SU-DHL-6 (cell line): ENCODE measurements around the gene GPATCH2.

ENCODE experiments used
- H2AFZ ChIP-seq: fragments of 200-600 bp; sonication (generic); 2 replicates; pipeline ENCODE4 v1.6.1; 2014; ENCODE audit warnings: low read depth, mild to moderate bottlenecking, moderate library complexity, mixed read lengths, antibody characterized with exemption, low read length; ENCODE audit not compliant: severe bottlenecking
- H3F3A ChIP-seq: fragments of 200-600 bp; shearing (Covaris generic); 2 replicates; pipeline ENCODE4 v1.6.0; 2016; ENCODE audit warnings: antibody characterized with exemption, mild to moderate bottlenecking; ENCODE audit not compliant: insufficient read depth
- H3K27ac ChIP-seq: fragments of 200-600 bp; sonication (generic); 2 replicates; pipeline ENCODE4 v1.5.1; 2016; ENCODE audit warnings: low read depth, mild to moderate bottlenecking, low read length, moderate library complexity, mixed read lengths
- H3K27me3 ChIP-seq: fragments of 200-600 bp; sonication (generic), shearing (Covaris generic); 2 replicates; pipeline ENCODE4 v1.6.0; 2014; ENCODE audit warnings: mild to moderate bottlenecking, low read length
- H3K36me3 ChIP-seq: fragments of 200-600 bp; sonication (generic); 2 replicates; pipeline ENCODE4 v1.6.1; 2014; ENCODE audit warnings: mild to moderate bottlenecking, low read length, mixed read lengths
- H3K4me2 ChIP-seq: fragments of 300-600, 200-600 bp; shearing (Covaris generic), sonication (generic); 2 replicates; pipeline ENCODE4 v1.6.0; 2014; ENCODE audit warnings: low read length, low read depth, mild to moderate bottlenecking; ENCODE audit not compliant: poor library complexity, severe bottlenecking
- H3K4me3 ChIP-seq: fragments of 200-600 bp; sonication (generic); 2 replicates; pipeline ENCODE4 v1.5.1; 2014; ENCODE audit warnings: antibody characterized with exemption, low read length, mild to moderate bottlenecking, mixed read lengths; ENCODE audit not compliant: insufficient read depth, poor library complexity, severe bottlenecking
- H3K79me2 ChIP-seq: fragments of 200-600 bp; sonication (generic); 2 replicates; pipeline ENCODE4 v1.6.1; 2014; ENCODE audit warnings: mild to moderate bottlenecking, low read length, moderate library complexity; ENCODE audit not compliant: insufficient read depth
- H3K9ac ChIP-seq: fragments of 200-600 bp; sonication (generic); 2 replicates; pipeline ENCODE4 v1.7.0; 2014; ENCODE audit warnings: mild to moderate bottlenecking, low read length
- H3K9me2 ChIP-seq: fragments of 200-600 bp; sonication (generic); replicated peaks from 2 replicates; pipeline ENCODE4 v1.6.1; 2014; ENCODE audit warnings: low read length; ENCODE audit not compliant: insufficient read depth
- H3K9me3 ChIP-seq: fragments of 200-600 bp; sonication (generic); 2 replicates; pipeline ENCODE4 v1.6.1; 2014; ENCODE audit warnings: low read length, mixed read lengths; ENCODE audit not compliant: insufficient read depth
- H4K20me1 ChIP-seq: fragments of 200-600 bp; sonication (generic); 2 replicates; pipeline ENCODE4 v1.6.1; 2014; ENCODE audit warnings: low read depth, mild to moderate bottlenecking, antibody characterized with exemption, low read length, moderate library complexity, mixed read lengths
- EZH2phosphoT487 ChIP-seq: fragments of 200-600 bp; sonication (generic), shearing (Covaris generic); conservative IDR thresholded peaks from 2 replicates; pipeline ENCODE4 v1.6.1; 2018; ENCODE audit warnings: mild to moderate bottlenecking, antibody characterized with exemption, low read length, moderate library complexity, mixed read lengths
- TF ChIP-seq, protein P1 (sequence below): fragments of 200-600 bp; sonication (generic); IDR thresholded peaks from one replicate; pipeline ENCODE4 v1.5.1; 2017; ENCODE audit warnings: antibody characterized with exemption, mild to moderate bottlenecking, low read length, moderate library complexity; ENCODE audit not compliant: insufficient read depth, poor library complexity, severe bottlenecking

GPATCH2 gene

DNA sequence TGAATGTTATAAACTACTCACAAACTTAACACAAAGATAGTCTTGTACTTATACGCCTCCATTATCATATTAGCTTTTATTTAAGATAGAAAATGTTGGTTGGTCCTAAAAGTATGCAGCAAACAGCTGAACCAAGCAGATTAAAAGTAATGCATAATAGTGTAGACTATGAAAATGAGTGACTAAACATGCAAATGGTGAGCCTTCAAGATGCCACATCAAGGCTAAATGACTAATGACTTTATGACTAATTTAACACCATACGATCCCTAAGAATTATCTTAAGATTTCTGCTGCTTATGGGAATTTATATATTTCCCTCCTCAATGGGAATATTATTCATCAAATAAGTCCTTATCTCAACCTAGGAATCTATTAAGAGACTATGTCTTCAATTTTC, 4.6 kb downstream of the GPATCH2 start:
- no peak overlapping the region for H3K4me2 ChIP-seq
- no peaks in the 10 kb centered on the region for H3K9me2 ChIP-seq
- no peaks in the 10 kb centered on the region for H3K27me3 ChIP-seq
- no peak overlapping the region for H3K9ac ChIP-seq
- no peaks in the 10 kb centered on the region for H4K20me1 ChIP-seq
- H2AFZ ChIP-seq = no peak overlapping the region
- H3K4me3 ChIP-seq = no peak overlapping the region
- no peaks in the 10 kb centered on the region for H3K36me3 ChIP-seq
- no peaks in the 10 kb centered on the region for H3F3A ChIP-seq
- peaks cover 47% of the 10 kb centered on the region for H3K79me2 ChIP-seq
- no peak overlapping the region for H3K27ac ChIP-seq
- no peaks in the 10 kb centered on the region for H3K9me3 ChIP-seq
- no peak for TF ChIP-seq EZH2phosphoT487
- TF ChIP-seq, protein P1, sequence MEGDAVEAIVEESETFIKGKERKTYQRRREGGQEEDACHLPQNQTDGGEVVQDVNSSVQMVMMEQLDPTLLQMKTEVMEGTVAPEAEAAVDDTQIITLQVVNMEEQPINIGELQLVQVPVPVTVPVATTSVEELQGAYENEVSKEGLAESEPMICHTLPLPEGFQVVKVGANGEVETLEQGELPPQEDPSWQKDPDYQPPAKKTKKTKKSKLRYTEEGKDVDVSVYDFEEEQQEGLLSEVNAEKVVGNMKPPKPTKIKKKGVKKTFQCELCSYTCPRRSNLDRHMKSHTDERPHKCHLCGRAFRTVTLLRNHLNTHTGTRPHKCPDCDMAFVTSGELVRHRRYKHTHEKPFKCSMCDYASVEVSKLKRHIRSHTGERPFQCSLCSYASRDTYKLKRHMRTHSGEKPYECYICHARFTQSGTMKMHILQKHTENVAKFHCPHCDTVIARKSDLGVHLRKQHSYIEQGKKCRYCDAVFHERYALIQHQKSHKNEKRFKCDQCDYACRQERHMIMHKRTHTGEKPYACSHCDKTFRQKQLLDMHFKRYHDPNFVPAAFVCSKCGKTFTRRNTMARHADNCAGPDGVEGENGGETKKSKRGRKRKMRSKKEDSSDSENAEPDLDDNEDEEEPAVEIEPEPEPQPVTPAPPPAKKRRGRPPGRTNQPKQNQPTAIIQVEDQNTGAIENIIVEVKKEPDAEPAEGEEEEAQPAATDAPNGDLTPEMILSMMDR = no peak

DNA sequence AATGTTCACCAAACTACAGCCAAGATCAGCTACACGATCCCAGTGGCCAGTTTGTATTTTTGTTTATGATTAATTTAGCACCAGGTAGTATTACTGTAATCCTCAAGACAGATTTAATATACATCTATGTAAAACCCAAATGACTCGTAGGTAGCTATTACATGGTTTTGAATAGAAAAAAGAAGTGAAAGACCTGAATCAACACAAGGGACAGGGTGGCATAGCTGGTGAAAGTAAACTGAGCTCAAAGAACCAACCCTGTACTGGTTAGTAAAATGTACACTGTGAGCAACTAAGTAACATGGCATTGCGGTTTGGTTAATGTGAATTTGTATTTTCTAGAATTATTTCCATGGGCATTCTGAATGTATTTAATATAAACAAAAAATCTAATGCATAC, 8.8 kb downstream of the GPATCH2 start:
- no peaks in the 10 kb centered on the region for H3F3A ChIP-seq
- no peaks in the 10 kb centered on the region for H3K27me3 ChIP-seq
- no peak overlapping the region for H3K27ac ChIP-seq
- no peaks in the 10 kb centered on the region for H4K20me1 ChIP-seq
- H3K9me3 ChIP-seq = no peaks in the 10 kb centered on the region
- H3K9ac ChIP-seq = no peak overlapping the region
- no peaks in the 10 kb centered on the region for H3K9me2 ChIP-seq
- no peak for TF ChIP-seq EZH2phosphoT487
- no peaks in the 10 kb centered on the region for H3K36me3 ChIP-seq
- no peak overlapping the region for H2AFZ ChIP-seq
- peaks cover 30% of the 10 kb centered on the region for H3K79me2 ChIP-seq
- no peak overlapping the region for H3K4me2 ChIP-seq
- no peak overlapping the region for H3K4me3 ChIP-seq

DNA sequence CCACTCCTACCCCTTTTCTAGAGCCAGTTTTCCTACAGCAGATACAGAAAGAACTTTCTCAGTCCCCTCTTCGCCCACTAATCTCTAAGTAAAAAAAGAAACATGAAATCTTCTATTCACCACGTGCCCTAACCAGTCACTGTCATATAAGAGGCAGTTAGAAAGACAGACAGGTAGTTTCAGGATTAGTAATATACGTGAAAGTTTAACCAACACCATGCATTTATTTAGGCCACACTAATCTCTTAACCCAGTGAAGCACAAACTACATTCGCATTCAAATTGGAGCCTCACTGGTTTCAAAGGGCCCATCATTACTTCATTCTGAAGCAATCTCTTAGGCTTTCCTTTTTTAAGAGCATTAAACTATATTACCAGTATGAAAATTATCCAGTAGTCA, 10.1 kb downstream of the GPATCH2 start:
- Histone ChIP-seq H3K9me2 (no peaks in the 10 kb centered on the region), H3K27ac (no peak overlapping the region), H2AFZ (no peak overlapping the region), H3K79me2 (peaks cover 30% of the 10 kb centered on the region), H3K4me2 (no peak overlapping the region), H3K4me3 (no peak overlapping the region), H3K9me3 (no peaks in the 10 kb centered on the region), H3F3A (no peaks in the 10 kb centered on the region), H4K20me1 (no peaks in the 10 kb centered on the region), H3K36me3 (no peaks in the 10 kb centered on the region), H3K27me3 (no peaks in the 10 kb centered on the region), H3K9ac (no peak overlapping the region)
- TF ChIP-seq, protein P1 = no peak
- no peak for TF ChIP-seq EZH2phosphoT487

DNA sequence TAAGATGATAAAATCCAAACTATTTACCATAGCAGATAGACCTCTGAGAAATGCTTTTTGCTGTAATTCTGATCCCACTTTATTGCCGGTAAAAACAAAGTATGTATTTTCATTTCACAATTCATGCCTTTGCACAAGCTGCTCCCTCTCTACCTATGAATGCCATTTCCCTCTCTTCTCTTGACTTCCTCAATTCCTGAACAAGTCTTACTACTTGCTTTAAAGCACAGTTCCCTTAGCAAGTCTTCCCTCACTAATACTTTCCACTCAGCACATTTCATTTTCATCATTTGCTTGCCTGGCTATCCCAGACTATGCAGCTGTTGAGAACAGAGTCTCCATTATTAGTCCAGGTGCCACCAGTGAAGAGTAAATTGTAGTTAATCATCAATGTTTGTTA, 13.8 kb downstream of the GPATCH2 start:
- Histone ChIP-seq H3K4me2 (no peak overlapping the region), H3K9me3 (no peaks in the 10 kb centered on the region), H3K27me3 (no peaks in the 10 kb centered on the region), H2AFZ (no peak overlapping the region), H3K9me2 (no peaks in the 10 kb centered on the region), H3K27ac (no peak overlapping the region), H3F3A (no peaks in the 10 kb centered on the region; the same call in 1 of the 2 replicates), H3K9ac (no peak overlapping the region), H4K20me1 (no peaks in the 10 kb centered on the region), H3K36me3 (no peaks in the 10 kb centered on the region; the same call in 1 of the 2 replicates), H3K4me3 (no peak overlapping the region), H3K79me2 (peaks cover 14% of the 10 kb centered on the region)
- TF ChIP-seq, protein P1 = no peak
- TF ChIP-seq EZH2phosphoT487 = no peak
